D721Med (cell line): ENCODE measurements around the gene WASF2.

Experiments
- DNase-seq: peaks from one replicate; pipeline ENCODE4 v3.0.0; 2011; ENCODE audit warnings: low spot score; ENCODE audit not compliant: insufficient read length
- FAIRE-seq: peaks from 2 replicates; lab custom pipeline; 2011; peaks lifted over from hg19 to GRCh38; lab: Jason Lieb, UNC
- TF ChIP-seq, protein P1 (sequence below): IDR thresholded peaks from 2 replicates; pipeline ENCODE4 v1.5.1; 2012; ENCODE audit warnings: mild to moderate bottlenecking, control low read depth; ENCODE audit not compliant: insufficient read depth; ENCODE audit errors: missing control alignments

WASF2 gene

DNA sequence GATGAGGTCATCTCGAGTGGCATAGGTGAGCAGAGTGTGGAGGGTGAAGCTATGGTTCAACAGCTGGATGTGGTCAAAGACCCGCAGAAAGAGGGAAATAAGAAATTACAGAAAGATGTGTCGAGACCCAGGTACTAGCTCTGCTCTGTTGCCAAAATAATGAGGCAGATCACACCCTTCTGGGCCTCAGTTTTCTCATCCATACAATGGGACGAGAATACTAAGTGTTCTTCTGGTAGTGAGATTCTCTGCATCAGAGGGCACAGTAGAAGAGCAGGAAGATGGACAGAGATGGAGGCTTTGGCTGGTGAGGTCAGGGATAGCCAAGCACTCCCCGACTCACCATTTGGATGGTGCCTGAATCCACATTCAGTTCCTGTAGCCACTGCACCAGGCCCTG is 134.3 kb downstream of the WASF2 start:
- DNase-seq (no peak), FAIRE-seq (no peak)
- TF ChIP-seq, protein P1, sequence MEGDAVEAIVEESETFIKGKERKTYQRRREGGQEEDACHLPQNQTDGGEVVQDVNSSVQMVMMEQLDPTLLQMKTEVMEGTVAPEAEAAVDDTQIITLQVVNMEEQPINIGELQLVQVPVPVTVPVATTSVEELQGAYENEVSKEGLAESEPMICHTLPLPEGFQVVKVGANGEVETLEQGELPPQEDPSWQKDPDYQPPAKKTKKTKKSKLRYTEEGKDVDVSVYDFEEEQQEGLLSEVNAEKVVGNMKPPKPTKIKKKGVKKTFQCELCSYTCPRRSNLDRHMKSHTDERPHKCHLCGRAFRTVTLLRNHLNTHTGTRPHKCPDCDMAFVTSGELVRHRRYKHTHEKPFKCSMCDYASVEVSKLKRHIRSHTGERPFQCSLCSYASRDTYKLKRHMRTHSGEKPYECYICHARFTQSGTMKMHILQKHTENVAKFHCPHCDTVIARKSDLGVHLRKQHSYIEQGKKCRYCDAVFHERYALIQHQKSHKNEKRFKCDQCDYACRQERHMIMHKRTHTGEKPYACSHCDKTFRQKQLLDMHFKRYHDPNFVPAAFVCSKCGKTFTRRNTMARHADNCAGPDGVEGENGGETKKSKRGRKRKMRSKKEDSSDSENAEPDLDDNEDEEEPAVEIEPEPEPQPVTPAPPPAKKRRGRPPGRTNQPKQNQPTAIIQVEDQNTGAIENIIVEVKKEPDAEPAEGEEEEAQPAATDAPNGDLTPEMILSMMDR: no peak
